ENCODE data around the gene CTIF.

Gene CTIF

GRCh38 chr18:48875942-48876511 is 337.2 kb downstream of the CTIF start:
- Histone ChIP-seq H3K27ac (ENCODE audit: low read length) (no peak overlapping the region), H3F3A (ENCODE audit: insufficient read depth, low read length) (no peaks in the 10 kb centered on the region), H3K79me2 (ENCODE audit: low read length) (no peaks in the 10 kb centered on the region), H2AFZ (ENCODE audit: low read length) (no peak overlapping the region), H4K20me1 (ENCODE audit: insufficient read depth, low read length) (no peaks in the 10 kb centered on the region), H3K9me2 (replicated peaks; ENCODE audit: insufficient read depth, low read length) (no peaks in the 10 kb centered on the region), H3K4me1 (ENCODE audit: low read length) (no peaks in the 10 kb centered on the region), H3K4me2 (ENCODE audit: low read depth, low read length) (no peak overlapping the region), H3K9me3 (replicated peaks; ENCODE audit: insufficient read depth, low read length) (no peaks in the 10 kb centered on the region), H3K4me3 (ENCODE audit: low read length) (no peak overlapping the region), H3K9ac (ENCODE audit: low read length) (no peak overlapping the region), H3K36me3 (replicated peaks; ENCODE audit: insufficient read depth, low read length) (no peaks in the 10 kb centered on the region), H3K27me3 (replicated peaks; ENCODE audit: insufficient read depth, low read length) (no peaks in the 10 kb centered on the region)
- TF ChIP-seq EZH2phosphoT487 (IDR thresholded peaks at IDR 0.05; ENCODE audit: low read length) = no peak
- DNase-seq = no peak

DNA sequence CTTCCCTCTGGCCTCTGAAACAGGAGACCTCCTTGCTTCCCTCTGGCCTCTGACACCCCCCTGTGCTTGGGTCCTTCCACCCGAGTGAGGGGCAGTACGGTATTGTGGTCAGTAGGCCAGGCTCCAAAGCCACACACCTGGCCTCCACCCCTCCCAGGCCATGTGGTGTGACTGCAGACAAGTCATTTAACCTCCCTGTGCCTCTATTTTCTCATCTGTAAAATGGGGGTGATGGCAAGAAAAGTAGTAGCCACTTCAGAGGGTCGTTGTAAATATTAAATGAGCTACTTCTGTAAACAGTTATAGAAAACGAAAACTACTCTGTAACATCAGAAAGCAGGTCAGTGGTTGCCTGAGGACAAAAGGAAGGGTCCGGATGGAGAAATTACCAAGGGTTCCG is 337.8 kb downstream of the CTIF start:
- no peak overlapping the region for H3K9ac ChIP-seq (ENCODE audit: low read length)
- no peak overlapping the region for H3K4me3 ChIP-seq (ENCODE audit: low read length)
- no peaks in the 10 kb centered on the region for H3K4me1 ChIP-seq (ENCODE audit: low read length)
- H3K27ac ChIP-seq (ENCODE audit: low read length) = no peak overlapping the region
- H2AFZ ChIP-seq (ENCODE audit: low read length) = no peak overlapping the region
- no peaks in the 10 kb centered on the region for H3F3A ChIP-seq (ENCODE audit: insufficient read depth, low read length)
- H3K9me2 ChIP-seq (replicated peaks; ENCODE audit: insufficient read depth, low read length) = no peaks in the 10 kb centered on the region
- H3K4me2 ChIP-seq (ENCODE audit: low read depth, low read length) = no peak overlapping the region
- no peaks in the 10 kb centered on the region for H4K20me1 ChIP-seq (ENCODE audit: insufficient read depth, low read length)
- TF ChIP-seq EZH2phosphoT487 (IDR thresholded peaks at IDR 0.05; ENCODE audit: low read length) = no peak
- TF ChIP-seq EZH2 (optimal IDR thresholded peaks at IDR 0.05; ENCODE audit: low read depth, low read length) = no peak
- no peak for TF ChIP-seq CTCF (IDR thresholded peaks at IDR 0.05; ENCODE audit: low read length)
- no peak for DNase-seq
- no peaks in the 10 kb centered on the region for H3K36me3 ChIP-seq (replicated peaks; ENCODE audit: insufficient read depth, low read length)
- H3K79me2 ChIP-seq (ENCODE audit: low read length) = no peaks in the 10 kb centered on the region
- no peaks in the 10 kb centered on the region for H3K9me3 ChIP-seq (replicated peaks; ENCODE audit: insufficient read depth, low read length)
- H3K27me3 ChIP-seq (replicated peaks; ENCODE audit: insufficient read depth, low read length) = no peaks in the 10 kb centered on the region

- no peak overlapping the region for H3K4me3 ChIP-seq (ENCODE audit: low read length)
- no peaks in the 10 kb centered on the region for H4K20me1 ChIP-seq (ENCODE audit: insufficient read depth, low read length)
- DNase-seq = no peak
- no peaks in the 10 kb centered on the region for H3K9me2 ChIP-seq (replicated peaks; ENCODE audit: insufficient read depth, low read length)
- no peak overlapping the region for H3K9ac ChIP-seq (ENCODE audit: low read length)
- H3K36me3 ChIP-seq (replicated peaks; ENCODE audit: insufficient read depth, low read length) = no peaks in the 10 kb centered on the region
- no peaks in the 10 kb centered on the region for H3K4me1 ChIP-seq (ENCODE audit: low read length)
- TF ChIP-seq EZH2phosphoT487 (IDR thresholded peaks at IDR 0.05; ENCODE audit: low read length) (no peak), CTCF (IDR thresholded peaks at IDR 0.05; ENCODE audit: low read length) (no peak), EZH2 (optimal IDR thresholded peaks at IDR 0.05; ENCODE audit: low read depth, low read length) (no peak)
- no peak overlapping the region for H2AFZ ChIP-seq (ENCODE audit: low read length)
- no peaks in the 10 kb centered on the region for H3K79me2 ChIP-seq (ENCODE audit: low read length)
- H3F3A ChIP-seq (ENCODE audit: insufficient read depth, low read length) = no peaks in the 10 kb centered on the region
- H3K27ac ChIP-seq (ENCODE audit: low read length) = no peak overlapping the region
- H3K27me3 ChIP-seq (replicated peaks; ENCODE audit: insufficient read depth, low read length) = no peaks in the 10 kb centered on the region
- H3K4me2 ChIP-seq (ENCODE audit: low read depth, low read length) = no peak overlapping the region
- no peaks in the 10 kb centered on the region for H3K9me3 ChIP-seq (replicated peaks; ENCODE audit: insufficient read depth, low read length)
These were observed 339.1 kb downstream of the CTIF start for GRCh38 chr18:48877941-48878340.

DNA sequence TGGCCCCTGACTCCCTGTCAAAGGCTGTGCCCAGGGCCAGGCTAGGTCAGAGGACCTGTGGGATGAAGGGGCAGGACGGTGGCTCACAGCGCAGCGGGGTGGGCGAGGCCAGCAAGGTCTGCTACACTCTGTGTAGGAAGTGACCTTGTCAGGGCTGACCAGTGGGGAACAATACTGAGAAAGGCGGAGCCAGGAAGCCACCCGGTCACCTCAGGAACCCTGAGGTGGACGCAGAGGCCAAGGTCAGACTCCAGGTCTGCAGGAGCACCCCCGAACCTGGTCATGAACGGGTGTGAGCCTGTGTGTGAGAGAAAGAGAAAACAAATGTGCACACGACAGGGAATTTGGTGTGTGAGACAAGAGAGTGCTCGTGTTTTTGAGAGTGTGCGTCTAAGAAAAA is 339.6 kb downstream of the CTIF start:
- Histone ChIP-seq H3K4me3 (ENCODE audit: low read length) (no peak overlapping the region), H3K4me1 (ENCODE audit: low read length) (no peaks in the 10 kb centered on the region), H3K79me2 (ENCODE audit: low read length) (no peaks in the 10 kb centered on the region), H2AFZ (ENCODE audit: low read length) (no peak overlapping the region), H3F3A (ENCODE audit: insufficient read depth, low read length) (no peaks in the 10 kb centered on the region), H3K27ac (ENCODE audit: low read length) (no peak overlapping the region), H3K9me3 (replicated peaks; ENCODE audit: insufficient read depth, low read length) (no peaks in the 10 kb centered on the region), H4K20me1 (ENCODE audit: insufficient read depth, low read length) (no peaks in the 10 kb centered on the region), H3K27me3 (replicated peaks; ENCODE audit: insufficient read depth, low read length) (no peaks in the 10 kb centered on the region), H3K36me3 (replicated peaks; ENCODE audit: insufficient read depth, low read length) (no peaks in the 10 kb centered on the region), H3K9ac (ENCODE audit: low read length) (no peak overlapping the region), H3K4me2 (ENCODE audit: low read depth, low read length) (no peak overlapping the region), H3K9me2 (replicated peaks; ENCODE audit: insufficient read depth, low read length) (no peaks in the 10 kb centered on the region)
- TF ChIP-seq EZH2phosphoT487 (IDR thresholded peaks at IDR 0.05; ENCODE audit: low read length) (no peak), CTCF (IDR thresholded peaks at IDR 0.05; ENCODE audit: low read length) (no peak), EZH2 (optimal IDR thresholded peaks at IDR 0.05; ENCODE audit: low read depth, low read length) (no peak)
- no peak for DNase-seq

Data from MM.1S (cell line).